Stimulated activated CD4-positive, alpha-beta T cell treated with anti-CD3 and anti-CD28 coated beads, Interleukin-4, amount 100 ng/mL, for 1 hour (primary cell): ENCODE measurements around the gene FOXK2.
"Not testable (repeated sequence)": the region's sequence is repeated elsewhere in the genome, so short reads cannot be mapped to it uniquely, and the experiment has no call there.

Experiments
- DNase-seq: peaks from one replicate; pipeline ENCODE4 v3.0.0-alpha.2; 2020

Gene FOXK2

DNA sequence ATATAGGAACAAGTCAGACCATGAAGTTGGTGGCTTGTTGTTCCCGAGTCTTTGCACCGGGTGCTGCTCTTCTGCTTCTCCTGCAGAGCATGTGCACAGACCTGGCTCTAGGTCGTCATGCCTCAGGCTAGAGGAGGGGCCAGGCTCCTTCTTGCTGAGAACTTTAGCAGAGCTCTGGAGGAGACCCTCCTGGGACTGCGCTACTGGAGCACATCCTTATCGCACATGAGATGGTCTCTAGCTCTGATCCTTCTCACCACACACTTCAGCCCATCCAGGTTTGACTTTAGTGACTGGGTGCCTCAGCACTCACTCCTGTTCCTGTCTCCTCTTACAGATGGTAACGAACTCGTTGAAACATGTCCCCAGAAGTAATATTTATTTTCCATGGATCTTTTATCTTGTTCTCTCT is 14.9 kb downstream of the FOXK2 start:
- DNase-seq, result no peak

GRCh38 chr17:82536512-82537201 is 17.1 kb downstream of the FOXK2 start:
- DNase-seq, result no peak

- DNase-seq, result not testable (repeated sequence)
These were observed 17.7 kb downstream of the FOXK2 start for GRCh38 chr17:82537228-82537627.

GRCh38 chr17:82539076-82539475 is 19.5 kb downstream of the FOXK2 start:
- not testable (repeated sequence) for DNase-seq

DNA sequence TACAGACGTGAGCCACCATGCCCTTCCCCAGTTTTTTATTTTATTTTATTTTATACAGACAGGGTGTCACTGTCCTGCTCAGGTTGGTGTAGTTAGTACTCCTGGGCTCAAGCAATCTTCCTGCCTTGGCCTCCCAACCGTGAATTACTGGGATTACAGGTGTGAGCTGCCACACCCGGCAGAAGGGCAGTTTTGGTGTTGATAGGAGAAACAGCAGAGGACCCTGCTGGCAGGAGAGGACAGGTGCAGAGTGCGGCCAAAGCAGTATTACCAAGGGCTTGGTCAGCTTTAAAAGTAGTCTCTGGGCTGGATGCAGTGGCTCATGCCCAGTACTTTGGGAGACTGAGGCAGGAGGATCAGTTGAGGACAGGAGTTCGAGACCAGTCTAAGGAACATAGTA is 22.9 kb downstream of the FOXK2 start:
- no peak for DNase-seq

DNA sequence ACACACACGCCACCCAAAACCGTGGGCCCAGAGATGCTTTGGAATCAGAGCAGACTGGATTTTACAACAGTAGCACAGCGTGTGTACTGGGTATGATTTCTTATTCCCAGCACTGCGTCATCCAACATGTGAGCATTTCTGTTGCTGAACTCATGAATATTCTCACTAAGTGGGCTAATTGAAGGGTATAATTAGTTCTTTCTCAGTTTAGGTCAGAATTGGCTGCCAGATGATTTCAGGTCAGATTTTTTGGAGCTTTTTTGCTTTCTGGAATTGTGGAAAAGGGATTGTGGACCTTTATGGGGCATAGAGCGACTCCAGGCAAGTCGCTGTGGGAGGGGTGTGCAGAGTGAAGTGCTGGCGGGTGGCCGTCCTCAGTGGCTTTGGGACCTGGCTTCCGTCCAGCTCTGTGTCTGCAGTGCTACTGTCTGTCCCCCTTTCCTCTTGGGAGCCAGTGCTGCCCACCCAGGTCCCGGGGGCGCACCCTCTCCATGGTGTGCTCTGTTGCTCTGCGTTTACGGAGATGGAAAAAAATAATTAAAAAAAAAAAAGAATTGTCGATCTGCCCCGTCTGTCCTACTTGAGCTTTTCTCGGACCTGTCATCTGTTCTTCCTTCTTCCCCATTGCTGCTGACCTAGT is 25.0 kb downstream of the FOXK2 start:
- no peak for DNase-seq

DNA sequence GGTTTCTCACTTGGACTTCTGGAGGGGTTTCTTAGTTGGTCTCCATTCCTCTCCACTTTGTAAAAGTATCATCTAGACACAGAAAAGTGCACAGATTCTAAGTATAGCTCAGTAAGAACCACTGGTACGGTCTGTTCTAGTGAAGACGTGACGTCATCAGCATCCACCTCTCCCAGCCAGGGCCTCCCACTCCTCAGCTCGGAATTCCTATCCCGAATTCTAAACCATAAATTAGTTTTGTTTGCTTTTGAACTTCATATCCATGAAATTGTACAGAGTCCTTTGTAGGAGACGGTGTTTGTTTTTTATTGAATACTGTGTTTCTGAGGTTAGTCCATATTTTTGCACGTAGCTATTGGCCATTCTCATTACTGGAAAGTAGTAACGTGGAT is 25.5 kb downstream of the FOXK2 start:
- DNase-seq, result no peak

GRCh38 chr17:82547981-82548380 is 28.4 kb downstream of the FOXK2 start:
- DNase-seq, result no peak

DNA sequence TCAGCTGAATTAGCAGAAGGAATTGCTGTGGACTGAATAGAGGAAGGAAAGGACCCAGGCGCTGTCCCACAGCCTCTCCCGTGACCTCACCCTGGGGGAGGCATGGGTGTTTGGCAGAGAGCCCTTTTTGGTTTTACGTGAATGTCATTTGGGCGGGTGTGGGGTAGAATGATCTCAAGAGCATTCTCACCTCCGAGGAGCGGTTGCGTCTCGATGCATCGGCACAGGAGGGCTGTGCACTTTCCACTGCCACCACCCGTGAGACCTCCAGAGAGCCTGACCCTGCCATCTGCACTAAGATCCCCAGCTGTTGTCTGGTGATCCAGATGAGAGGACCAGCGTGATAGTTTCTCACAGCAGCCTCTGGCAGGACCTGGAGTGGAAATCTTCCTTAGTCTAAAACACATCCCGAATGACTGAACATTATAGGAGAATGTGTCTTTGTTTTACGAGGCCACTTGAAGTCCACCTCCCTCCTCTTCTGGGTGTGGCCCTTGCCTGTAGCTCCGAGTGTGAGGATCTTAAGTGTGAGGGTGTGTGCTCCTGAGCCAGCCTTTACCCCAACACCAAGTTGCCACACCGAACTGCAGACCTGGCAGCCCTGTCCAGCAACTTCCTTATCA is 29.3 kb downstream of the FOXK2 start:
- no peak for DNase-seq

- peak; percentile 74 for DNase-seq
These were observed 32.4 kb downstream of the FOXK2 start for GRCh38 chr17:82551779-82552457.

DNA sequence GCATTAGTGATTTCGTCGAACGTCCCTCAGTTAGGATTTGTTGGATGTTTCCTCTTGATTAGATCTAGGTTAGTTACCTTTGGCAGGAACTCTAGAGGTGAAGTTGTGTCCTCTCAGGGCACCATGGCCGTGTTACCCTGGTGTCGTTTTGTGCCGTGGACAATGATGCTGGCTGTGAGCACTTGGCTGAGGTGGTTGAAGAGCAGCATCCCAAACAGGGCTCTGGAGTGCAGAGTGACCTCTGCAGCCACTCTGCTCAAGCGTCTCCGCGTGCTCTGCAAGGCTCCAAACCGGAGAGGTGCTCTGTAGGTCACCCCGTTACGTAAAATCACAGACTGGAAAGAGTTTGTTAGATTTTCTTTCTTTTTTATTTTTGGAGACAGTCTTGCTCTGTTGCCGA is 33.0 kb downstream of the FOXK2 start:
- DNase-seq, result no peak

- DNase-seq, result no peak
These were observed 33.8 kb downstream of the FOXK2 start for GRCh38 chr17:82553210-82553930.

DNA sequence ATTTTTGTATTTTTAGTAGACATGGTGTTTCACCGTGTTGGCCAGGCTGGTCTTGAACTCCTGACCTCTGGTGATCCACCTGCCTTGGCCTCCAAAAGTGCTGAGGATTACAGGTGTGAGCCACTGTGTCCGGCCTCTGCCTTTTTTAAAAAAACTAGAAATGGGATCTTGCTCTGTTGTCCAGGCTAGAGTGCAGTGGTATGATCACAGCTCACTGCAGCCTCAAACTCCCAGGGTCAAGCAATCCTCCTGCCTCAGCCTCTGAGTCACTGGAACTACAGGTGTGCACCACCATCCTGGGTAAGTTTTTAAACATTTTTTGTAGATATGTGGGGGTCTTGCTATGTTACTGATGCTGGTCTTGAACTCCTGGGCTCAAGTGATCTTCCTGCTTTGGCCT is 38.0 kb downstream of the FOXK2 start:
- DNase-seq, result not testable (repeated sequence)

DNA sequence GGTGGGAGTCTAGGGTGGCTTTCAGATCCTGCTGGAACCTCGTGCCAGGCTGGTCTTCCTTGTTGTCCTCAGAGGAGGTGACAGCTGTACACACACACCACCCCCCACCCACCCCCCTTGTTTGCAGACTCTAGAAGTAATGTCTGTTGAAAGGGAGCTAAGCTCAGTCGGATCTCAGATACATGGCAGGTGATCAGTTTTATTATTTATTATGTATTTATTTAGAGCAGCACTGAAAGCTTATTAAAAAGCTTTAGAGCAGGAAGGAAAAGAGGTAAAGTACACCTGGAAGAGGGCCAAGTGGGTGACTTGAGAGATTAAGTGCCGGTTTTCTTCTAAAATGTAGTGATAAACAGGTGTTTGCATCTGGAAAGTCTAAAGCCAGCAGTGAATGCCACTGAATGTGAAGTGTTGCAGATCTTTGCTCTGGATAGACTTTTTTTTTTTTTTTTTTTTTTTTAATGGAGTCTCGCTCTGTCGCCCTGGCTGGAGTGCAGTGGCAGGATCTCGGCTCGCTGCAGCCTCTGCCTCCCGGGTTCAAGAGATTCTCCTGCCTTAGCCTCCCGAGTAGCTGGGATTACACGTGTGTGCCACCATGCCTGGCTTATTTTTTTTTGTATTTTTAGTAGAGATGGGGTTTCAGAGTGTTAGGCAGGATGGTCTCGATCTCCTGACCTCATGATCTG is 40.2 kb downstream of the FOXK2 start:
- no peak for DNase-seq

GRCh38 chr17:82560252-82560642 is 40.7 kb downstream of the FOXK2 start:
- no peak for DNase-seq

- DNase-seq, result no peak
These were observed 41.4 kb downstream of the FOXK2 start for GRCh38 chr17:82560802-82561428.

DNA sequence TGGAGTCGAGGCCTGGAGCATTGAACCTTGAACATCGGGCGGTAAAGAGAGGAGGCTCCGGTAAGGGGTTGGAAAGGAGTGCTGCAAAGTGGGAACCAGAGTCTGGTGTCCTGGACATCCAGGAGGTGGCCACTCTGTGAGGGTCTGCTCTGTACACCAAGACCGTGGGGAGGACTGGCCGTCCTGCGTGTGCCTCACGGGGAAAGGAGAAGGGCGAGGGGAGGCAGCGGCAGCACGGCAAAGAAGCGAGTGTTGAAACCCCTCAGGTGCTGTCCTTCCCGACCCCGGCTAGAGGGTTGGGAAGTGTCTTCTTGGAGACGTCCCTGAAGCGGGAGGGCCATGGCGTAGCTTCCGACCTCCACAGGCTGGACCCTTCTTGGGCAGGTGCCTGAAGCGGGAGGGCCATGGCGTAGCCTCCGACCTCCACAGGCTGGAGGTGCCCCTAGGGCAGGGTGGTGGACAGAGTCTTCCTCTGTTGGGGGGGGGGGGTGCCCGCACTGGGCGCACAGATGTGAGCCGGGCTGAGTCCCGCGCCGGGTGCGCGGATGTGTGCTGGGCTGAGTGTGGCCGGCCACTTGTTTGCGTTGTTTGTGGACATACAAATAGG is 42.0 kb downstream of the FOXK2 start:
- DNase-seq, result no peak

DNA sequence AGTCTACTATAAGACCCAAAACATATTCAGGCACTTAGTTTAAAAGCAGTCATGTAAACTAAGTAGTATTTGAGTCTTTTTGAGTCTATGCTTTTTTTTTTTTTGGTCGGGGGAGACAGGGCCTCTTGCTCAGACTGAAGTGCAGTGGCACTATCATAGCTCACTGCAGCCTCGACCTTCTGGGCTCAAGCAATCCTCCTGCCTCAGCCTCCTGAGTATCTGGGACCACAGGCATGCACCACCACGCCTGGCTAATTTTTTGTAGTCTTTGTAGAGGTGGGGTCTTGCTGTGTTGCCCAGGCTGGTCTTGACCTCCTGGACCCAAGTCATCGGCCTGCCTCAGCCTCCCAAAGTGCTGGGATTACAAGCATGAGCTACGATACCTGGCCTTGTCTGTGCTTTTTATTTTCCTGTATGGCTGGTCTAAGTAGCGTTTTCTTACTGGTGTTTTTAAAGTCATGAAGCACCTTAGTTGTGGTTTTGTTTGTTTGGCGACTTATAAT is 43.2 kb downstream of the FOXK2 start:
- DNase-seq, result not testable (repeated sequence)

DNA sequence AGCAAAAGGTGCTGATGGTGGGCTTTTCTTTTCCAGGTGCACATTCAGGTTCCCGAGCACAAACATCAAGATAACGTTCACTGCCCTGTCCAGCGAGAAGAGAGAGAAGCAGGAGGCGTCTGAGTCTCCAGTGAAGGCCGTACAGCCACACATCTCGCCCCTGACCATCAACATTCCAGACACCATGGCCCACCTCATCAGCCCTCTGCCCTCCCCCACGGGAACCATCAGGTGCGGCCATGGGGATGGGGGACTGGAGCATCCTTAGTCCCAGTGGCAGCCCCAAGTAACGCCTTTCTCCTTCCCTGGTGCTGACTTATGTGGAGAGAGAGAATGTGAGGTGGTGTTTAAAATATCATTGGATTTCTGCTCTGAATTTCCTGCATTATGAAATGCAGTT is 43.8 kb downstream of the FOXK2 start:
- DNase-seq, result no peak

- not testable (repeated sequence) for DNase-seq
These were observed 44.2 kb downstream of the FOXK2 start for GRCh38 chr17:82563745-82564144.

DNA sequence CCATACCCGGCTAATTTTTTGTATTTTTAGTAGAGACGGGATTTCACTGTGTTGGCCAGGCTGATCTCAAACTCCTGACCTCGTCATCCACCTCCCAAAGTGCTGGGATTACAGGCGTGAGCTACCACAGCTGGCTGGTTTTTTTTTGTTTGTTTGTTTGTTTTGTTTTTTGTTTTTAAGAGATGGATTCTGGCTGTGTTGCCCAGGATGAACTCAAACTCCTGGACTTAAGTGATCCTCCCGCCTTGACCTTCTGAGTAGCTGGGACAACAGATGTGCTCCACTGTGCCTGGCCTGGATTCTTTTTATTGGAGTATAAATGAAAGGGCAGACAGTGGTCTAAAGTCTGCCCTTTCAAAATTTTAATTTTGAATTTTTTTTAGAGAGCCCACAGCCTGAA is 44.7 kb downstream of the FOXK2 start:
- DNase-seq, result no peak
